Upper lobe of left lung (tissue), 4 donors: ENCODE data around the gene IKZF2.

Experiments used
- CTCF ChIP-seq, 6 experiments: fragments of 450-650 bp in 4 of 6; fragments of 200-600 bp in 2 of 6; sonication (generic) in 2 of 6; IDR thresholded peaks; one replicate each; pipeline ENCODE4 v1.5.1; 2016 to 2019; ENCODE audit warnings: antibody characterized with exemption in 6 of 6
- EP300 ChIP-seq, 4 donors: sonication (generic); formaldehyde crosslinking; IDR thresholded peaks; one replicate each; pipeline ENCODE4 v1.5.1; 2017; ENCODE audit warnings: antibody characterized with exemption in 4 of 4, control low read depth in 2 of 4

- TF ChIP-seq CTCF (IDR thresholded peaks at IDR 0.05) (no peak), EP300 (IDR thresholded peaks at IDR 0.05) (no peak)
These were observed 10.5 kb upstream of the IKZF2 start for GRCh38 chr2:213161759-213162515.
